Peyer's patch (tissue), 4 donors: ENCODE measurements around the gene ANKIB1.

Experiments
- CTCF ChIP-seq, 6 experiments: fragments of 450-650 bp in 4 of 6; fragments of 200-600 bp in 2 of 6; sonication (generic) in 1 of 6; IDR thresholded peaks; one replicate each; pipeline ENCODE4 v1.5.1; 2017 to 2019; ENCODE audit warnings: antibody characterized with exemption in 6 of 6, mild to moderate bottlenecking in 3 of 6, moderate library complexity in 1 of 6
- POLR2A ChIP-seq, 2 donors: fragments of 450-650 bp; IDR thresholded peaks; one replicate each; pipeline ENCODE4 v1.5.1; 2017; ENCODE audit warnings: antibody characterized with exemption in 2 of 2, mild to moderate bottlenecking in 2 of 2, moderate library complexity in 2 of 2

- TF ChIP-seq CTCF (IDR thresholded peaks at IDR 0.05) (no peak), POLR2A (IDR thresholded peaks at IDR 0.05) (no peak)
Measured at GRCh38 chr7:92400013-92400412, 154.2 kb downstream of the ANKIB1 start.
